ENCODE results near the gene YWHAQ.

DNA sequence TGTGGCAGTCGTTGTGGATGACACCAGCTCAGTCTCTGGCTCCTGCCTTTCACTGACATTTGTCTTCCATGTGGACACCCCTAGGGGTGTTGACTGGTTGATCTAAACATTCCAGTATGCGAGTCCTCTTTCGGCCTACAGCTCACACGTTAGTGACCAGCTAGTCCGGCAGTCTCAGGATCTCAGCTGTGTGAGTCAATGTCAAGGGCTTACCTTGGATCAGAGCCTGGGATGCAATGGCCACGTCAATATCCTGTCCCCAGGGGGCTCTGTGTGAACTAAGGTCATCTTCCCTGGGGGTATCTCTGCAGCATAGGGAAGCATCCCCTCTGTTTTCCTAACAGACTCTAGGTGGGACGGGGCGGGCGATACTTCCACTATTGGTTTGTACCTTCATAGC is 35.1 kb upstream of the YWHAQ start:
- TF ChIP-seq, protein P1, sequence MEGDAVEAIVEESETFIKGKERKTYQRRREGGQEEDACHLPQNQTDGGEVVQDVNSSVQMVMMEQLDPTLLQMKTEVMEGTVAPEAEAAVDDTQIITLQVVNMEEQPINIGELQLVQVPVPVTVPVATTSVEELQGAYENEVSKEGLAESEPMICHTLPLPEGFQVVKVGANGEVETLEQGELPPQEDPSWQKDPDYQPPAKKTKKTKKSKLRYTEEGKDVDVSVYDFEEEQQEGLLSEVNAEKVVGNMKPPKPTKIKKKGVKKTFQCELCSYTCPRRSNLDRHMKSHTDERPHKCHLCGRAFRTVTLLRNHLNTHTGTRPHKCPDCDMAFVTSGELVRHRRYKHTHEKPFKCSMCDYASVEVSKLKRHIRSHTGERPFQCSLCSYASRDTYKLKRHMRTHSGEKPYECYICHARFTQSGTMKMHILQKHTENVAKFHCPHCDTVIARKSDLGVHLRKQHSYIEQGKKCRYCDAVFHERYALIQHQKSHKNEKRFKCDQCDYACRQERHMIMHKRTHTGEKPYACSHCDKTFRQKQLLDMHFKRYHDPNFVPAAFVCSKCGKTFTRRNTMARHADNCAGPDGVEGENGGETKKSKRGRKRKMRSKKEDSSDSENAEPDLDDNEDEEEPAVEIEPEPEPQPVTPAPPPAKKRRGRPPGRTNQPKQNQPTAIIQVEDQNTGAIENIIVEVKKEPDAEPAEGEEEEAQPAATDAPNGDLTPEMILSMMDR (IDR thresholded peaks at IDR 0.05) = no peak
- TF ChIP-seq POLR2AphosphoS5 (IDR thresholded peaks at IDR 0.05) = no peak
- TF ChIP-seq EP300 (IDR thresholded peaks at IDR 0.05) = no peak
- no peak for TF ChIP-seq POLR2A (IDR thresholded peaks at IDR 0.05)
